CD14-positive monocyte (primary cell): ENCODE measurements around the gene EIF2AK2. TPM values are rescaled to one million over a fixed set of nuclear protein-coding genes. Genes with fewer than 3 reads are reported as not detected.

ENCODE experiments used
- DNase-seq, 3 donors: peaks; one replicate each; pipeline ENCODE4 v3.0.0-alpha.2; 2011 to 2022
- H2AFZ ChIP-seq: 2 replicates; pipeline ENCODE4 v1.6.0; 2012; ENCODE audit warnings: mild to moderate bottlenecking, low read depth, low read length, inconsistent platforms; ENCODE audit not compliant: insufficient read depth, poor library complexity, severe bottlenecking
- H3K27ac ChIP-seq, 2 donors: 1 replicate in 1 of 2; 2 replicates in 1 of 2; pipeline ENCODE4 v1.5.1; 2012 to 2013; ENCODE audit warnings: low read length in 2 of 2, control low read depth in 1 of 2, inconsistent platforms in 1 of 2, low read depth in 1 of 2, mild to moderate bottlenecking in 1 of 2
- H3K27me3 ChIP-seq, 2 donors: one replicate each; pipeline versions ENCODE4 v1.6.0 to v1.6.1; 2011 to 2013; ENCODE audit warnings: low read length in 2 of 2; ENCODE audit not compliant: control insufficient read depth in 2 of 2, insufficient read depth in 2 of 2
- H3K36me3 ChIP-seq, 2 donors: replicated peaks in 1 of 2; 1 replicate in 1 of 2; 2 replicates in 1 of 2; pipeline versions ENCODE4 v1.5.1 to v1.6.1; 2012 to 2013; ENCODE audit warnings: low read length in 2 of 2, control low read depth in 1 of 2, inconsistent platforms in 1 of 2, mild to moderate bottlenecking in 1 of 2; ENCODE audit not compliant: insufficient read depth in 2 of 2, control insufficient read depth in 1 of 2
- H3K4me1 ChIP-seq, 2 donors: 1 replicate in 1 of 2; 2 replicates in 1 of 2; pipeline versions ENCODE4 v1.5.1 to v1.6.1; 2012 to 2013; ENCODE audit warnings: low read length in 2 of 2, control low read depth in 1 of 2, inconsistent platforms in 1 of 2, mild to moderate bottlenecking in 1 of 2, moderate library complexity in 1 of 2; ENCODE audit not compliant: insufficient read depth in 2 of 2, control insufficient read depth in 1 of 2
- H3K4me2 ChIP-seq: replicated peaks from 2 replicates; pipeline ENCODE3; 2012; ENCODE audit warnings: low read length, moderate library complexity, mild to moderate bottlenecking; ENCODE audit not compliant: poor library complexity, severe bottlenecking; ENCODE audit errors: extremely low read depth
- H3K4me3 ChIP-seq, 3 experiments: fragments of 200-600 bp in 1 of 3; sonication (generic) in 1 of 3; replicated peaks in 1 of 3; 1 replicate in 2 of 3; 2 replicates in 1 of 3; pipeline ENCODE4 v1.5.1; 2011 to 2013; ENCODE audit warnings: low read length in 3 of 3, mild to moderate bottlenecking in 3 of 3, control low read depth in 2 of 3, low read depth in 2 of 3, inconsistent platforms in 1 of 3, moderate library complexity in 1 of 3
- H3K79me2 ChIP-seq: 2 replicates; pipeline ENCODE4 v1.6.0; 2012; ENCODE audit warnings: mild to moderate bottlenecking, control low read depth, inconsistent platforms, low read length, moderate library complexity; ENCODE audit not compliant: insufficient read depth
- H3K9ac ChIP-seq: 2 replicates; pipeline ENCODE4 v1.6.0; 2017; ENCODE audit warnings: low read length, mild to moderate bottlenecking; ENCODE audit not compliant: insufficient read depth, poor library complexity, severe bottlenecking
- H3K9me3 ChIP-seq, 2 donors: replicated peaks in 1 of 2; 1 replicate in 1 of 2; 2 replicates in 1 of 2; pipeline versions ENCODE4 v1.5.1 to v1.6.1; 2012 to 2013; ENCODE audit warnings: low read length in 2 of 2, control low read depth in 1 of 2; ENCODE audit not compliant: control insufficient read depth in 1 of 2, insufficient read depth in 1 of 2
- H4K20me1 ChIP-seq: 2 replicates; pipeline ENCODE4 v1.6.0; 2012; ENCODE audit warnings: mild to moderate bottlenecking, low read length, control low read depth, moderate library complexity; ENCODE audit not compliant: insufficient read depth
- H3K27ac Mint-ChIP-seq, 7 donors: one replicate each; pipeline ENCODE4 v1.8.0; 2020; ENCODE audit warnings: mild to moderate bottlenecking in 7 of 7, mixed read lengths in 7 of 7, moderate library complexity in 6 of 7, inconsistent platforms in 2 of 7
- H3K27me3 Mint-ChIP-seq, 3 donors: one replicate each; pipeline ENCODE4 v1.8.0; 2021 to 2022; ENCODE audit warnings: low read depth in 3 of 3, mild to moderate bottlenecking in 3 of 3, mixed read lengths in 3 of 3, moderate library complexity in 3 of 3, inconsistent platforms in 1 of 3
- H3K36me3 Mint-ChIP-seq, 2 donors: one replicate each; pipeline ENCODE4 v1.8.0; 2020; ENCODE audit warnings: mixed read lengths in 2 of 2, inconsistent platforms in 1 of 2, mild to moderate bottlenecking in 1 of 2
- H3K4me1 Mint-ChIP-seq: one replicate; pipeline ENCODE4 v1.8.0; 2020; ENCODE audit warnings: mild to moderate bottlenecking, mixed read lengths
- H3K4me3 Mint-ChIP-seq, 2 donors: one replicate each; pipeline ENCODE4 v1.8.0; 2020; ENCODE audit warnings: mild to moderate bottlenecking in 2 of 2, mixed read lengths in 2 of 2, moderate library complexity in 1 of 2
- H3K9me3 Mint-ChIP-seq, 7 donors: one replicate each; pipeline ENCODE4 v1.8.0; 2020 to 2022; ENCODE audit warnings: mixed read lengths in 7 of 7, mild to moderate bottlenecking in 6 of 7, moderate library complexity in 6 of 7, inconsistent platforms in 2 of 7
- CTCF ChIP-seq: fragments of 200-600 bp; IDR thresholded peaks from one replicate; pipeline ENCODE4 v1.8.0; 2022; ENCODE audit warnings: antibody characterized with exemption, mild to moderate bottlenecking
- WGBS: methylation state at CpG from one replicate; pipeline ENCODE4 v1.1.5; 2013; ENCODE audit warnings: missing lambda C conversion rate; ENCODE audit not compliant: insufficient coverage; 5-methylcytosine and 5-hydroxymethylcytosine counted together
- intact Hi-C, 2 donors: fragments of 100-400 bp; cut with micrococcal nuclease; formaldehyde crosslinking; loops; one replicate each; pipeline versions ENCODE4 v1.15.0 to v1.15.1; 2023
- polyA plus RNA-seq, 3 donors: library from polyadenylated mRNA; depleted of rRNA in 1 of 3; unstranded in 2 of 3; stranded (reverse) in 1 of 3; fragments of 300-500 nt in 2 of 3; fragments of >200 nt in 1 of 3; fragmentation: Illumina TruSeq in 2 of 3; gene quantifications; 1 replicate in 2 of 3; 2 replicates in 1 of 3; pipeline ENCODE4 v1.2.3, GENCODE V29; 2012 to 2021

Gene EIF2AK2
- polyA plus RNA-seq, 3 donors: 7.9 to 23.4 (median 17.6) TPM

- H3K79me2 ChIP-seq: no peaks in the 10 kb centered on the region
- WGBS: no CpG with 5 or more reads among the region's 6 CpGs
- peak; percentile 64 to 72 (median 69) for DNase-seq
- no peak overlapping the region for H3K9ac ChIP-seq
- Mint-ChIP-seq H3K9me3 (peaks cover 0 to 2% (median 0%) of the 10 kb centered on the region in 7 donors), H3K36me3 (no peaks in the 10 kb centered on the region), H3K27ac (peak overlapping the region; percentile 15 to 92 (median 78)), H3K27me3 (peaks cover 0 to 6% (median 2%) of the 10 kb centered on the region in 3 donors), H3K4me3 (no peak overlapping the region), H3K4me1 (peaks cover 23% of the 10 kb centered on the region)
- no peaks in the 10 kb centered on the region for H3K27me3 ChIP-seq
- no peak overlapping the region for H3K4me2 ChIP-seq
- intact Hi-C loops: no loop called here
- H3K36me3 ChIP-seq: no peaks in the 10 kb centered on the region
- no peak overlapping the region for H3K4me3 ChIP-seq
- no peaks in the 10 kb centered on the region for H4K20me1 ChIP-seq
- H2AFZ ChIP-seq: peak overlapping the region; percentile 33
- TF ChIP-seq CTCF: no peak
- peaks cover 14 to 24% of the 10 kb centered on the region in 2 donors for H3K4me1 ChIP-seq
- H3K27ac ChIP-seq: peak overlapping the region in 1 of 2 donors; percentile 53
- no peaks in the 10 kb centered on the region for H3K9me3 ChIP-seq
Observed at GRCh38 chr2:37189452-37190153, 32.8 kb upstream of the EIF2AK2 start.

- intact Hi-C loops: no loop called here
- no CpG with 5 or more reads among the region's 2 CpGs for WGBS
- no peak within 1 kb of the TSS for H3K4me2 ChIP-seq
- H2AFZ ChIP-seq: peak within 1 kb of the TSS; percentile 33
- peaks cover 23% of the 10 kb centered on the region for H3K4me1 Mint-ChIP-seq
- no peaks in the 10 kb centered on the region for H4K20me1 ChIP-seq
- no peaks in the 10 kb centered on the region for H3K79me2 ChIP-seq
- no peaks in the 10 kb centered on the region for H3K36me3 Mint-ChIP-seq
- peaks cover 0 to 8% (median 2%) of the 10 kb centered on the region in 3 donors for H3K27me3 Mint-ChIP-seq
- H3K27me3 ChIP-seq: no peaks in the 10 kb centered on the region
- peaks cover 14 to 24% of the 10 kb centered on the region in 2 donors for H3K4me1 ChIP-seq
- peaks cover 0 to 2% (median 0%) of the 10 kb centered on the region in 7 donors for H3K9me3 Mint-ChIP-seq
- H3K4me3 ChIP-seq: no peak within 1 kb of the TSS
- DNase-seq: no peak
- H3K27ac ChIP-seq: peak within 1 kb of the TSS in 1 of 2 donors; percentile 53
- TF ChIP-seq CTCF: no peak
- H3K9ac ChIP-seq: no peak within 1 kb of the TSS
- no peaks in the 10 kb centered on the region for H3K36me3 ChIP-seq
- H3K4me3 Mint-ChIP-seq: no peak within 1 kb of the TSS
- peak within 1 kb of the TSS in 3 of 7 donors; percentile 79 to 92 (median 89) for H3K27ac Mint-ChIP-seq
- H3K9me3 ChIP-seq: no peaks in the 10 kb centered on the region
Observed at GRCh38 chr2:37188570-37188969, 31.8 kb upstream of the EIF2AK2 start, which contains the start of gene SULT6B1. Gene SULT6B1 (minus strand): TSS chr2:37188670. CDS start chr2:37188640, 30 bp downstream.
